DMS114 treated with DMSO at 0.1 percent for 48 hours (cell line): ENCODE results near the gene PDE9A.

Source experiments
- DNase-seq: peaks from one replicate; lab custom pipeline; 2025; ENCODE audit not compliant: unreplicated experiment; lab: John Stamatoyannopoulos, UW

Gene PDE9A

GRCh38 chr21:42753804-42754203 is 100.4 kb downstream of the PDE9A start:
- DNase-seq = no peak

DNA sequence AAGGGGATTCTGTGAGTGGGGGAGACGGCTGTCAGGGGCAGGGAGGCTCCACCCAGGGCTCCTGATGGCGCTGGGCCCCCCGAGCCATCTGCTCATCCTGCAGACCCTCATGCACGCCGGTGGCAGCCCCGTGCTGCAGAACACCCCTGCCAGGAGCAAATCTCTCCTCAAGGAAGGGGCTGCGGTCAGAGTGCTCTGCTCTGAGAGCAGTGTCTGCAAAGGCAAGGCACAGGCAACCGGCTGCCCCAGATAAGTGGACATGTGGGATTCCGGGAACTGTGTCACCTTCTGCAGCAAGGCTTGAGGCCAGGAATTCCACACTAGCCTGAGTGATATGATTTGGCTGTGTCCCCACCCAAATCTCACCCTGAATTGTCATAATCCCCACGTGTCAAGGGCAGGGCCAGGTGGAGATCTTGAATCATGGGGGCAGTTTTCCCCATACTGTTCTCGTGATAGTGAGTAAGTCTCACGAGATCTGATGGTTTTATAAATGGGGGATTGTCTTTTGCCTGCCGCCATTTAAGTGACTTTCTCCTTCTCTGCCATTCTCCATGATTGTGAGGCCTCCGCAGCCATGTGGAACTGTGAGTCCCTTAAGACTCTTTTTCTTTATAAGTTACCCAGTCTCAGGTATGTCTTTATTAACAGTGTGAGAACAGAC is 101.0 kb downstream of the PDE9A start:
- DNase-seq = no peak

DNA sequence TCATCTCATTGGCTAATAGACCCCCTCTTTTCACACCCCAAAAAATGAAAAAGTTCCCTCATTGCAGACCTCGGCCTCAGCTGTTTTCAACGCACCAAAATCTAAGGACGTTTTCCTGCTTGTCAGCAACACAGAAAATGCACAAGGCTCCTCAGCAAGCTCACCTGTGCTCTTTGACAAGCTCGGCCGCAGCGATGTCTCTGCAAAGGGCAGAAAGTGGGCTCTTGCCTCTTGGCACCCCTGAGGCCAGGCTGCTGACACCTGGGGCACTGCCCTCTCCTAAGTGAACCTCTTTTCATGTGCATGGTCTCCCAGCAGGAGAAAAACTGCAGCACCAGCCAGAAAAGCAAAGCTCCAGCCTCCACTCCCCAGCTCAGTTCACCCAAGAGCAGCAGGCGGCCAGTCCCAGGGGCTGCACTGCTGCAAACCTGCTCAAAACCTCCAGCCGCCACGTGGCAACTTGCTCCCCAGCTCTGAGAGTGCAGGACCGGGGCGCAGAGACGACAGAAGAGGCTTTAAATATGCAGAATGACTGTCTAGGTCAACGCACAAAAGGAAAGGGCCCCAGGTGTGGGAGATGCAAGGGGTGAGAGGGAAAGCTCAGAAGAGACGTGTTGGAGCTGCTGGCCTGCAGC is 101.7 kb downstream of the PDE9A start:
- DNase-seq = no peak

DNA sequence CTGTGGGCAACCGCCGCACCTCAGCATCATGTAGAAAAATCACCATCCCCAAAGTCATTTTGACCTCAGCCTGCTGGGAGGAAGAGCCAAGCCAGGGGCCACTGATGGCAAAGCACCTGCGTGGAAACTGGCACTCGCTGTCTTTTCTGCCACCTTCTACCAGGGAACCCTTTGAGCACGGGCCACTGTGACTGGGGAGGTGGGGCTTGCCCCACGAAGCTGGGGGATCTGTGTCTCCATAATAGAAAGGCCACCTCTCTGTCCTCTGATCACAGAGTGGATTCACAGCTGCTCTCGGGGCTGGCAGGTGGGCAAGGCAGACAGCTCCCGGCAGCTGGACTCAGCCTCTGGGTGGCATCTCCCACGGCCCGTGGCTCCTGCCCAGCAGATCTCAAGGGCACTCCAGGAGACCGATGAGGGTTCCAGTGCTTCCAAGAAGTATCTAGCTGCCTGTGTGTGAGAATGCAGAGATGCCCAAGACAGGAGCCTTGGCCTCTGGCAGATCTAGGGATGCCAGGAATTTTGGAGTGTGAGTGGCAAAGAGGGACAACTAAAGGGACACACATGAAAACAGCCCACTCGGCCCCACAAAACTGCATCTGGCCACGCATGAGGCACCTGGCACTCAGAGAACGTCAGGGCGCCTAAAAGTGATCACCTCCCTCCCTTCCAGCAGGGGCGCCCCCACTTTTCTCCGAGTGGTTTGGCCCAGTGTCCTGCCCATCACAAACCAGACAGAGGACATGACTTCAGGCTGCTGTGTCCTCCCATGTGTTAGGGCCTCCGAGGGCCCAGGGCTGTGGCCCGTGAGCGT is 102.6 kb downstream of the PDE9A start:
- DNase-seq = no peak

- no peak for DNase-seq
These were observed 103.3 kb downstream of the PDE9A start for GRCh38 chr21:42756580-42757250.

DNA sequence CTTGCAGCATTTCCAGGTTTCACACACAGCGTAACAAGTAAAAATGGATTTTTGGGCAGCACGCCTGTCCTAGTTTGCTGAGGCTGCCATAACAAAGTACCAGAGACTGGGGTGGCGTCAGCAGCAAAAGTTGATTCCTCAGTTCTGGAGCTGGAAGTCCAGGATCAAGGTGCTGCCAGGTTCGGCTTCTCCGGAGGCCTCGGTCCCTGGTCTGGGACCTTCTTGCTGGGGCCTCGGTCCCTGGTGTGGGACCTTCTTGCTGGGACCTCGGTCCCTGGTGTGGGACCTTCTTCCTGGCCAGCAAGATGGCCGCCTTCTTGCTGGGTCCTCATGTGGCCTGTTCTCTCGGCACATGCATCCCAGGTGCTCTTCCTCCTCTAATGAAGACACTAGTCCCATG is 104.0 kb downstream of the PDE9A start:
- DNase-seq = no peak

DNA sequence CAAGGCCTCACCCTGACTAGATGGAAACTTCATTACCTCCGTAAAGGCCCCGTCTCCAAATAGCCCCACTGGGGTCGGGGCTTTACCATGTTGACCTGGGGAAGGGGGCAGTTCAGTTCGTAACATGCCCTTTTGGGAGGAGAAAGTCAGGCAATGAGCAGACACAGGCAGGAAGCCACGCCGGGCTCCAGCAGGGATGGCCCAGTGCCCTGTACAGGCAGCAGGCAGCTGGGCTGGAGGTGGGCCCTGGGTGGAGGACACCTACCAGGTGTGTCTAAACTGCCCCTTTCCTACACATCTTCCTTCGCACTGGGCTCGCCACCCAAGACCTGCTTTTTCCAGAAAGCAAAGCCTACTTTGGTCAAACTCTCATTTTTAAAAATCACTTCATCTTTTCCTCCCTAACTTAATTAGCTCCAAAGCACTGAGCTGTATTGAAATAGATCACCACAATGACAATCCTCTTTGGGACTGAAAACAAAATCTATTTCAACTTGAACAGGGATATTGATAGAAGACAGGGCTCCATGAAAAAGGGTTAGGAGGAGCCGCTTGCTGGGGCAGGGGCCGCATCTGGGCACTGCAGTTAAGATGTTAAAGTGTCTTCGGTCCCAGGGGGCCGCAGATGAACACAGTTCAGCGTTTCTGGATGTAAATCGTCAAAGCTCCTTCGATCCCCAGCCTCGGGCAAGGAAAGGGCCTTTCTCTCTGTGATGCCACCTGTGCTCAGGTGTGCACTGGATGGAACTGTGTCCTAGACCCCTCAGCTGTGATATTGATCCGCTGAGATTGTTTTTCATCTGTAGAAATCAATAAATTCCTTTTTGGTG is 104.6 kb downstream of the PDE9A start:
- DNase-seq = no peak

DNA sequence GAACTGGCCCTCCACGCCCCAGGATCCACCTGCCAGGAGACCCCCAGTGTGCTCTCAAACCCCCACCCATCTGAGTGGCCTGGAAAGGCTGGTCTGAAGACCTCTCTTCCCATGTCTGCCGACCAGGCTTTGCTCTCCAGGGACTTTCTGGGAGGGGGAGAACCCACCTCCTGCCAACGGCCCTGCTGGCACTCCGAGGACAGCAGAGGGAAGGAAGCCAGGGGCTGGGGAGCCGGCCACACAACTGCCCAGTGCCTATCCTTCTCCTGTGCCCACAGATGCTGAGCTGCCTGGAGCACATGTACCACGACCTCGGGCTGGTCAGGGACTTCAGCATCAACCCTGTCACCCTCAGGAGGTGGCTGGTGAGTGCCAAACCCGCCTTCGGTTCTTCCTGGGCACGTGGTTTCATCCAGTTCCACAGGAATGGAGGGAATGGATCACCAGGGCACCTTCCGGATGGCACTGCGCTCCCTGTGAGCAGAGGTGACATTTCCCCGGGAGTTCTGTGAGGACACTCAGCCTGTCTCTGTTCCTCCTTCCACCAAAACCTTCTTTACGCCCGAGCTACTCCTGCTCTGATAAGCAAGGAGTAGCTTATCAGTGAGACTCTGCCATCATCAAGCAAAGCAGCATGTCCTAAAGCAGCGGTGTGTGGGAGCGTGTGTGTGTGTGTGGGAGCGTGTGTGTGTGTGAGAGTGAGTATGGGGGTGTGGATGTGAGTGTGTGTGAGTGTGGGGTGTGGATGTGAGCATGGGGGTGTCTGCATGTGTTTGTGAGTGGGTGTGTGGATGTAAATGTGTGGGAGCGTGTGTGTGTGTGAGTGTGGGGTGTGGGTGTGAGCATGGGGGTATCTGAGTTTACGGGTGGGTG is 105.5 kb downstream of the PDE9A start:
- no peak for DNase-seq

GRCh38 chr21:42759594-42759927 is 106.1 kb downstream of the PDE9A start:
- no peak for DNase-seq

DNA sequence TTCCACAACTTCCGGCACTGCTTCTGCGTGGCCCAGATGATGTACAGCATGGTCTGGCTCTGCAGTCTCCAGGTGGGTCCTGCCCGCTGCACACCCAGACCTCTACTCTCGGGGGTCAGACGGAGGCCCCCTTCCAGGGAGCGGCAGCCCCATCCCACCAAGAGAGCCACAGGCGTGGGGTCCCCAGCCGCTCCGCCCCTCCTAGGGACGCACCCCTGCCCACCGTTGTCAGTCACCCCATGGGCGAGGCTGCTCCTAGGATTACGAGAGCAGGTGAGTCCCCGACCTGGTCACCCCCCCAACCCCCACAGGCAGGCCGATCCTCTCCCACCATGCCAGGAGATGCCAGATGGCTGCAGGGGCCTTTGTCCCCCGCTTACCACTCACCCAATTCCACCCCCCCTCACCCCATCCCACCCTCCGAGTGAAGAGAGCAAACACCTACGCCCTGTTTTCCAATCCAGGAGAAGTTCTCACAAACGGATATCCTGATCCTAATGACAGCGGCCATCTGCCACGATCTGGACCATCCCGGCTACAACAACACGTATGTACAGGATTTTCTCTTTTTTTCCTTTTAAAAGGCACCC is 107.0 kb downstream of the PDE9A start:
- DNase-seq = no peak

DNA sequence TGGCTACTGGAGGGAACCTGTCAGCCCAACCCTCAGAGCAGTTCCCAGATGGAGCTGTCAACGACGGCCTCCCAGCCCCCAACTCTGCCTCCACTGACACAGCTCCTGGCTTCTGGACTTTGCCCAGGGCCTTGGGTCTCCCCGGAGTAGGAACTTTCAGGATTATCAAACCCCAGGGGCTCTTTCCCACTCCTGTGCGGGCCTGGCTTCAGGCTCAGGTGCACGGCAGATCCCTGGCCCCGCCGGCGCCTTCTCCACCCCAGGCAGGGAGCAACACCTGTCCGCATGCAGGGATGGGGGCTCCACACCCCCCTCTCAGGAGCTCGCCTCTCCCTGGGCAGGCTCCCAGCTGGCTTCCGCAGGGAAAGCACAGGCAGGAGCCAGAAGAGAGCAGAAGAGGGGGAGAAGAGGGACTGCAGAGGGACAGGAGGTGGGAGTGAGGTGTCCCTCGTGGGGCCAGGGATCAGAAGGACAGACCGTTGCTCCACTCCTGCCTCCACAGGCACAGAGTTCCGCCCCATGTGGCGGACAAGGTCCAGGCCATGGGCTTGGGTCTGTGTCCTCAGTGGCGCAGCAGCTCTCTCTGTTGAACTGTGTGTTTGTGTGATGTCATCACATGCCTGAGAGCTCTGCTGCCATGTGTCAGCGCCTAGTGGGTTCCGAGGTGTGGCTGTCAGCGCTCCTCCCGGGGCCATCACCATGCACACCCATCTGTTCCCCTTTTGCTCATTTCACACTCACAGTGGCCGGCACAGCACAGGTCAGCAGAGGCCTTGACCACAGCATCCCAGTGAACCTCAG is 107.7 kb downstream of the PDE9A start:
- no peak for DNase-seq

- no peak for DNase-seq
These were observed 108.4 kb downstream of the PDE9A start for GRCh38 chr21:42761776-42762335.

- no peak for DNase-seq
These were observed 110.4 kb downstream of the PDE9A start for GRCh38 chr21:42763581-42764442.

GRCh38 chr21:42764443-42764760 is 111.0 kb downstream of the PDE9A start:
- no peak for DNase-seq

DNA sequence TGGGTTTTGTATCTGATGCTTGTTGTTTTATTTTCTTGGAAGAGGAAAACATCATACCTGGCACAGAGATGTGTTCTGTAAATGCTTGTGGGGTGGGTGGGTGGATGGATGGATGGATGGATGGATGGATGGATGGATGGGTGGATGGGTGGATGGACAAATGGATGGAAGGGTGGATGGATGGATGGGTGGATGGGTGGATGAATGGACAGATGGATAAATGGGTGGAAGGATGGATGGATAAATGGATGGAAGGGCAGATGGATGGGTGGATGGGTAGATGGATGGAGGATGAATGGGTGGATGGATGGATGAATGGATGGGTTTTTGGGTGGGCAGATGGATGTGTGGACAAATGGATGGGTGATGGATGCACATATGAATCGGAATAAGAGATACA is 111.5 kb downstream of the PDE9A start:
- DNase-seq = no peak

DNA sequence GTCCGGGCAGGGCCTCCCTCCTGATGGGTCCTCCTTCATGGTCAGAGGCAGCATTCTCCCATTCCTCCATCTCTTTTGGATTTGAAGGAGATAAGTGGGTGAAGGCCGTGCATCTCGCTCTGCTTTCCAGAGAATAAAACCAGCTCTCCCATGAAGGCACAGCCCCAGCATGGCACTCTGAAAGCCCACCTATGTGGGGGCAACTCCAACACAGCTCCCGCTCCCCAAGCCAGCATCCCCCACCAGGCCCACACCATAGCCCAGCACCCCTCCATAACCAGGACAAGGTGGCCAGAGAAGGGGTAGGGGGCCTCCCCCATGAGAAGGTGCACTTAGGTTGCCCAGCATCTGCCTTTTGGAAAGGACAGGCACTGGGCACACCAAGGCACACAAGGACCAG is 112.2 kb downstream of the PDE9A start:
- DNase-seq = no peak

GRCh38 chr21:42766739-42767560 is 113.5 kb downstream of the PDE9A start:
- no peak for DNase-seq
